ENCODE measurements around the gene SLC33A1. TPM values are rescaled to one million over a fixed set of nuclear protein-coding genes. Genes with fewer than 3 reads are reported as not detected.
"Not testable (repeated sequence)": the region's sequence is repeated elsewhere in the genome, so short reads cannot be mapped to it uniquely, and the experiment has no call there.

Gene SLC33A1
- total and polyA plus RNA-seq, 3 donors from 2014 or later = 25.5 to 40.1 (median 36.2) TPM

- intact Hi-C loops (cut with DNase I; ENCODE audit: low total_unique reads) = no loop called here
- Histone ChIP-seq H3K27me3 (no peaks in the 10 kb centered on the region), H3K36me3 (ENCODE audit: low read depth, missing control alignments) (no peaks in the 10 kb centered on the region), H3K9me3 (no peaks in the 10 kb centered on the region), H3K4me3 (no peak overlapping the region), H3K4me1 (no peaks in the 10 kb centered on the region), H3K27ac (no peak overlapping the region)
- TF ChIP-seq CTCF (IDR thresholded peaks at IDR 0.05) (no peak), POLR2A (IDR thresholded peaks at IDR 0.05) (no peak)
- DNase-seq = no peak
- WGBS, 2 donors = 79 to 84% methylated on average over 12 of the region's 12 CpGs
Observed at GRCh38 chr3:155863072-155863784, 9.0 kb upstream of the SLC33A1 start.

GRCh38 chr3:155862290-155862982 lies 8.2 kb upstream of the SLC33A1 start:
- WGBS, 2 donors = 86 to 91% methylated on average over 12 of the region's 12 CpGs
- H3K9me3 ChIP-seq; H3K4me1 ChIP-seq; H3K27me3 ChIP-seq; H3K36me3 ChIP-seq (ENCODE audit: low read depth, missing control alignments); H3K4me3 ChIP-seq; intact Hi-C loops (cut with DNase I; ENCODE audit: low total_unique reads); H3K27ac ChIP-seq; DNase-seq: not testable (repeated sequence)

GRCh38 chr3:155861476-155862183 lies 7.4 kb upstream of the SLC33A1 start:
- DNase-seq = no peak
- no peaks in the 10 kb centered on the region for H3K9me3 ChIP-seq
- H3K4me1 ChIP-seq = no peaks in the 10 kb centered on the region
- no peak overlapping the region for H3K27ac ChIP-seq
- H3K36me3 ChIP-seq (ENCODE audit: low read depth, missing control alignments) = no peaks in the 10 kb centered on the region
- TF ChIP-seq CTCF (IDR thresholded peaks at IDR 0.05) = no peak
- no peak for TF ChIP-seq POLR2A (IDR thresholded peaks at IDR 0.05)
- no peak overlapping the region for H3K4me3 ChIP-seq
- 89 to 92% methylated on average over 2 of the region's 2 CpGs for WGBS, 2 donors
- intact Hi-C loops (cut with DNase I; ENCODE audit: low total_unique reads) = no loop called here
- H3K27me3 ChIP-seq = no peaks in the 10 kb centered on the region

- WGBS, 2 donors = 82 to 90% methylated on average over 5 of the region's 5 CpGs
- DNase-seq; H3K27ac ChIP-seq; intact Hi-C loops (cut with DNase I; ENCODE audit: low total_unique reads); H3K36me3 ChIP-seq (ENCODE audit: low read depth, missing control alignments); H3K4me3 ChIP-seq; H3K27me3 ChIP-seq; H3K4me1 ChIP-seq; H3K9me3 ChIP-seq: not testable (repeated sequence)
Observed at GRCh38 chr3:155860424-155860823, 6.2 kb upstream of the SLC33A1 start.

GRCh38 chr3:155859859-155860258 lies 5.6 kb upstream of the SLC33A1 start:
- no peak for DNase-seq
- H3K27ac ChIP-seq = no peak overlapping the region
- H3K4me3 ChIP-seq = no peak overlapping the region
- no peaks in the 10 kb centered on the region for H3K4me1 ChIP-seq
- intact Hi-C loops (cut with DNase I; ENCODE audit: low total_unique reads) = no loop called here
- no peaks in the 10 kb centered on the region for H3K9me3 ChIP-seq
- 24 to 31% methylated on average over 2 of the region's 2 CpGs for WGBS, 2 donors
- no peaks in the 10 kb centered on the region for H3K36me3 ChIP-seq (ENCODE audit: low read depth, missing control alignments)
- TF ChIP-seq POLR2A (IDR thresholded peaks at IDR 0.05) = no peak
- H3K27me3 ChIP-seq = no peaks in the 10 kb centered on the region
